A549 (cell line): ENCODE measurements around the gene APLP2. TPM values are rescaled to one million over a fixed set of nuclear protein-coding genes. Genes with fewer than 3 reads are reported as not detected.

Source experiments
- ATAC-seq, 2 experiments: fragments of 200-7000 bp in 1 of 2; fragments of >200 bp in 1 of 2; cut with Nextera tagmentation in 1 of 2; cut with Tn5 transposase in 1 of 2; 3 replicates each; pipeline versions ENCODE4 v1.8.0 to v1.9.1; 2018 to 2020; ENCODE audit warnings: mild to moderate bottlenecking in 1 of 2, moderate library complexity in 1 of 2
- CTCF ChIA-PET: fragments of 300-600 bp; sonication (Branson Sonifier 250); formaldehyde crosslinking; extraction: SDS; loops from one replicate; lab custom pipeline; 2021; ENCODE audit warnings: antibody characterized with exemption, inconsistent platforms; lab: Yijun Ruan, JAX
- POLR2A ChIA-PET: fragments of 350-600 bp; formaldehyde crosslinking; extraction: SDS; loops from one replicate; lab custom pipeline; 2021; ENCODE audit warnings: antibody characterized with exemption, inconsistent platforms; lab: Yijun Ruan, JAX
- DNase-seq, 2 experiments: peaks; one replicate each; pipeline versions ENCODE4 v3.0.0 to v3.0.0-alpha.2; 2011 to 2016; ENCODE audit warnings: low read depth in 1 of 2, low spot score in 1 of 2
- FAIRE-seq: peaks from 2 replicates; lab custom pipeline; 2011; peaks lifted over from hg19 to GRCh38; lab: Jason Lieb, UNC
- H3K27ac ChIP-seq, 2 experiments: fragments of >200 bp; sonication (Bioruptor Twin); formaldehyde crosslinking; 3 replicates each; pipeline ENCODE4 v1.5.1; 2016 to 2017
- H3K4me1 ChIP-seq: fragments of >200 bp; sonication (Bioruptor Twin); formaldehyde crosslinking; 3 replicates; pipeline ENCODE4 v1.6.1; 2016
- H3K4me2 ChIP-seq: fragments of >200 bp; sonication (Bioruptor Twin); formaldehyde crosslinking; 3 replicates; pipeline ENCODE4 v1.6.1; 2016
- H3K4me3 ChIP-seq: fragments of >200 bp; sonication (Bioruptor Twin); formaldehyde crosslinking; 3 replicates; pipeline ENCODE4 v1.5.1; 2016
- H3K9me3 ChIP-seq: fragments of >200 bp; sonication (Bioruptor Twin); formaldehyde crosslinking; 3 replicates; pipeline ENCODE4 v1.6.1; 2016
- CBX2 ChIP-seq: fragments of 200-600 bp; sonication (generic); IDR thresholded peaks from 2 replicates; pipeline ENCODE4 v1.6.1; 2016; ENCODE audit warnings: low read depth, mild to moderate bottlenecking, borderline replicate concordance
- CEBPB ChIP-seq, 2 experiments: fragments of >200 bp in 1 of 2; sonication (Bioruptor Twin) in 1 of 2; formaldehyde crosslinking in 1 of 2; IDR thresholded peaks; 2 replicates each; pipeline ENCODE4 v1.6.1; 2012 to 2016
- CHD4 ChIP-seq: fragments of 200-600 bp; sonication (generic); IDR thresholded peaks from 2 replicates; pipeline ENCODE4 v1.6.1; 2016; ENCODE audit warnings: antibody characterized with exemption, mild to moderate bottlenecking, borderline replicate concordance
- EP300 ChIP-seq, 2 experiments: fragments of >200 bp; sonication (Bioruptor Twin); formaldehyde crosslinking; IDR thresholded peaks; 2 replicates in 1 of 2; 3 replicates in 1 of 2; pipeline ENCODE4 v1.6.1; 2016 to 2017
- FOSB ChIP-seq: fragments of 250-450 bp; sonication (Bioruptor Pico); IDR thresholded peaks from 2 replicates; pipeline ENCODE4 v1.5.0; 2020; ENCODE audit warnings: mild to moderate bottlenecking, moderate library complexity
- FOSL2 ChIP-seq, 2 experiments: fragments of 450-650 bp in 1 of 2; fragments of >200 bp in 1 of 2; sonication (Bioruptor Twin) in 1 of 2; formaldehyde crosslinking; IDR thresholded peaks; 2 replicates each; pipeline versions ENCODE4 v1.5.0 to v1.6.1; 2016 to 2020; ENCODE audit warnings: mild to moderate bottlenecking in 1 of 2, moderate library complexity in 1 of 2
- FOXS1 ChIP-seq: fragments of 250-450 bp; sonication (Bioruptor Pico); IDR thresholded peaks from 2 replicates; pipeline ENCODE4 v1.5.0; 2020; ENCODE audit warnings: mild to moderate bottlenecking, moderate library complexity
- HDAC2 ChIP-seq: fragments of 200-600 bp; sonication (generic); IDR thresholded peaks from 2 replicates; pipeline ENCODE4 v1.6.1; 2016
- JUN ChIP-seq, 2 experiments: fragments of >200 bp; sonication (Bioruptor Twin); formaldehyde crosslinking; IDR thresholded peaks; 2 replicates in 1 of 2; 3 replicates in 1 of 2; pipeline ENCODE4 v1.6.1; 2016 to 2017
- KDM1A ChIP-seq: fragments of 200-600 bp; sonication (generic); IDR thresholded peaks from 2 replicates; pipeline ENCODE4 v1.6.1; 2016; ENCODE audit warnings: low read depth, mild to moderate bottlenecking
- KDM5A ChIP-seq: fragments of 200-600 bp; sonication (generic); IDR thresholded peaks from 2 replicates; pipeline ENCODE4 v1.6.1; 2016; ENCODE audit warnings: antibody characterized with exemption, mild to moderate bottlenecking
- MYC ChIP-seq: IDR thresholded peaks from 2 replicates; pipeline ENCODE4 v1.6.1; 2012; ENCODE audit warnings: mild to moderate bottlenecking, inconsistent platforms, low read length, improper control_type of control experiment, borderline replicate concordance
- POLR2AphosphoS2 ChIP-seq: conservative IDR thresholded peaks from 2 replicates; pipeline ENCODE4 v1.6.1; 2012; ENCODE audit warnings: low read length, improper control_type of control experiment, inconsistent platforms
- RAD21 ChIP-seq, 2 experiments: fragments of >200 bp in 1 of 2; sonication (Bioruptor Twin) in 1 of 2; formaldehyde crosslinking in 1 of 2; IDR thresholded peaks in 1 of 2; conservative IDR thresholded peaks in 1 of 2; 2 replicates in 1 of 2; 3 replicates in 1 of 2; pipeline ENCODE4 v1.6.1; 2012 to 2018; ENCODE audit warnings: inconsistent platforms in 1 of 2
- ZC3H11A ChIP-seq: fragments of 450-650 bp; IDR thresholded peaks from 2 replicates; pipeline ENCODE4 v1.6.1; 2014; ENCODE audit warnings: antibody characterized with exemption, mild to moderate bottlenecking
- WGBS: methylation state at CpG from one replicate; pipeline ENCODE4 v1.1.6; 2017; ENCODE audit errors: missing lambda C conversion rate; 5-methylcytosine and 5-hydroxymethylcytosine counted together
- polyA plus RNA-seq, 4 experiments: library from polyadenylated mRNA; depleted of rRNA in 3 of 4; stranded (reverse); fragments of >200 nt; fragmentation: RNase III in 1 of 4; extraction: RNeasy Plus Mini Kit Qiagen cat#74134 plus additional on column Dnase treatment in 1 of 4; gene quantifications; 2 replicates in 3 of 4; 3 replicates in 1 of 4; pipeline ENCODE4 v1.2.3, GENCODE V29; 2011 to 2017
- TF ChIP-seq, protein P1 (sequence below): fragments of 450-650 bp; IDR thresholded peaks from 2 replicates; pipeline ENCODE4 v1.6.1; 2014; ENCODE audit warnings: antibody characterized with exemption
- TF ChIP-seq, protein P2 (sequence below): fragments of 150-350 bp; IDR thresholded peaks from 2 replicates; pipeline ENCODE4 v1.6.1; 2014; ENCODE audit warnings: low read depth, mild to moderate bottlenecking, low read length
- TF ChIP-seq, protein P3 (sequence below): IDR thresholded peaks from 2 replicates; pipeline ENCODE4 v1.6.1; 2012; ENCODE audit warnings: low read depth, borderline replicate concordance
- TF ChIP-seq, protein P4 (sequence below): IDR thresholded peaks from 2 replicates; pipeline ENCODE4 v1.6.1; 2012
- TF ChIP-seq, protein P5 (sequence below): fragments of 200-600 bp; sonication (generic); IDR thresholded peaks from 2 replicates; pipeline ENCODE4 v1.6.1; 2016; ENCODE audit warnings: antibody characterized with exemption, mild to moderate bottlenecking, moderate library complexity
- TF ChIP-seq, protein P6 (sequence below): fragments of 250-450 bp; sonication (Bioruptor Pico); IDR thresholded peaks from 2 replicates; pipeline ENCODE4 v1.5.0; 2021; ENCODE audit warnings: mild to moderate bottlenecking, moderate library complexity, borderline replicate concordance

APLP2 gene
- polyA plus RNA-seq, 2 of the 4 experiments (the other 2 are of a cell fraction): 166 to 203 TPM

DNA sequence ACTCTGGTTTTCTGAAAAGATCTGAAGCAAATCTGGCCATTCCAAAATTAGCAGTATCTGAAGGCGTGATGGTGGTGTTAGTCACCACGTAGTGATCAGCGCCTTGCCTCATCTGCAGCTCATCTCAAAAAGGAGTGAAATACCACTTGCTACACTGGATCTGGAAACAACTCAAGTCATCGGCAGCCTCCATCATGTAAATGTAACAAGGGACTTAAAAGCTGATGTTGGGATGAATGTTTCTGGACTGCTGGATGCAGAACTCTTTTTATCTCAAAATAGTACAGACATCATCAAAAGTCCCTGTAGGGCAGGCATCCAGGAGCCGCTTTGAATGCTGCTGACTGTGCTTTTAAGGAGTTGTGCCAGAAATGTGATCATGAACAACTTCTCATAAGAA lies 14.1 kb upstream of the APLP2 start:
- POLR2A ChIA-PET: no interaction called here
- CTCF ChIA-PET: interaction anchor here (1.0 to 1.2 kb wide), 2 partner anchors 8 to 21 kb away, joined by 3 to 4 read pairs; no protein-coding TSS in a partner anchor
- no peaks in the 10 kb centered on the region; the same call in 2 of the 3 replicates for H3K9me3 ChIP-seq
- no peak for TF ChIP-seq ZC3H11A
- TF ChIP-seq MYC: no peak
- TF ChIP-seq RAD21 (conservative IDR thresholded peaks at IDR 0.05 in 1 of 2, IDR thresholded peaks at IDR 0.05 in 1 of 2): no peak
- no peak for TF ChIP-seq KDM1A
- no peak for TF ChIP-seq JUN (IDR thresholded peaks at IDR 0.05)
- TF ChIP-seq CEBPB (IDR thresholded peaks at IDR 0.05): no peak
- TF ChIP-seq, protein P1, sequence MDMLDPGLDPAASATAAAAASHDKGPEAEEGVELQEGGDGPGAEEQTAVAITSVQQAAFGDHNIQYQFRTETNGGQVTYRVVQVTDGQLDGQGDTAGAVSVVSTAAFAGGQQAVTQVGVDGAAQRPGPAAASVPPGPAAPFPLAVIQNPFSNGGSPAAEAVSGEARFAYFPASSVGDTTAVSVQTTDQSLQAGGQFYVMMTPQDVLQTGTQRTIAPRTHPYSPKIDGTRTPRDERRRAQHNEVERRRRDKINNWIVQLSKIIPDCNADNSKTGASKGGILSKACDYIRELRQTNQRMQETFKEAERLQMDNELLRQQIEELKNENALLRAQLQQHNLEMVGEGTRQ: no peak
- no peak for TF ChIP-seq FOSL2 (IDR thresholded peaks at IDR 0.05)
- TF ChIP-seq FOSL2 (CRISPR knock-in tag; IDR thresholded peaks at IDR 0.05): no peak
- TF ChIP-seq FOXS1: no peak
- no peak for TF ChIP-seq POLR2AphosphoS2
- TF ChIP-seq, protein P2, sequence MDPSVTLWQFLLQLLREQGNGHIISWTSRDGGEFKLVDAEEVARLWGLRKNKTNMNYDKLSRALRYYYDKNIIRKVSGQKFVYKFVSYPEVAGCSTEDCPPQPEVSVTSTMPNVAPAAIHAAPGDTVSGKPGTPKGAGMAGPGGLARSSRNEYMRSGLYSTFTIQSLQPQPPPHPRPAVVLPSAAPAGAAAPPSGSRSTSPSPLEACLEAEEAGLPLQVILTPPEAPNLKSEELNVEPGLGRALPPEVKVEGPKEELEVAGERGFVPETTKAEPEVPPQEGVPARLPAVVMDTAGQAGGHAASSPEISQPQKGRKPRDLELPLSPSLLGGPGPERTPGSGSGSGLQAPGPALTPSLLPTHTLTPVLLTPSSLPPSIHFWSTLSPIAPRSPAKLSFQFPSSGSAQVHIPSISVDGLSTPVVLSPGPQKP: no peak
- no peak for TF ChIP-seq HDAC2
- ATAC-seq (no peak), DNase-seq (no peak), FAIRE-seq (no peak)
- no peaks in the 10 kb centered on the region for H3K4me1 ChIP-seq
- WGBS: 48% methylated on average over 5 of the region's 5 CpGs
- H3K4me3 ChIP-seq: no peak overlapping the region
- no peak overlapping the region for H3K4me2 ChIP-seq
- no peak overlapping the region for H3K27ac ChIP-seq

DNA sequence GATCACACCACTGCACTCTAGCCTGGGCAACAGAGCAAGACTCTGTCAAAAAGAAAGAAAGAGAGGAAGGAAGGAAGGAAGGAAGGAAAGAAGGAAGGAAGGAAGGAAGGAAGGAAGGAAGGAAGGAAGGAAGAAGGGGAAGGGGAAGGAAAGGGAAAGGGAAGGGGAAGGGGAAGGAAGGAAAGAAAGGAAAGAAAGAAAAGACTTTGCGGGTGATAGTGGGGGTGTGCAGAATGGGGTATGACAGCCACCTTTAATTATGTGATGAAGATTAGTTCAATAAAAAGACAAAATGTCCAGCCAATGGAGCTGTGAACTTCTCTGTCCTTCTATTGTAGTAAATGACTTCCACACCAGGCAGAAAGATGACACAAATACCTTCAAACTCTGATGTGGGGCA lies 8.7 kb upstream of the APLP2 start:
- WGBS: 100% methylated on average over 1 of the region's 1 CpG
- TF ChIP-seq CHD4 (no peak), KDM5A (no peak), EP300 (IDR thresholded peaks at IDR 0.05) (no peak), HDAC2 (no peak), FOSB (CRISPR knock-in tag) (no peak), CEBPB (IDR thresholded peaks at IDR 0.05) (no peak), CBX2 (no peak)
- TF ChIP-seq, protein P3, sequence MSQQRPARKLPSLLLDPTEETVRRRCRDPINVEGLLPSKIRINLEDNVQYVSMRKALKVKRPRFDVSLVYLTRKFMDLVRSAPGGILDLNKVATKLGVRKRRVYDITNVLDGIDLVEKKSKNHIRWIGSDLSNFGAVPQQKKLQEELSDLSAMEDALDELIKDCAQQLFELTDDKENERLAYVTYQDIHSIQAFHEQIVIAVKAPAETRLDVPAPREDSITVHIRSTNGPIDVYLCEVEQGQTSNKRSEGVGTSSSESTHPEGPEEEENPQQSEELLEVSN: no peak
- TF ChIP-seq, protein P4, sequence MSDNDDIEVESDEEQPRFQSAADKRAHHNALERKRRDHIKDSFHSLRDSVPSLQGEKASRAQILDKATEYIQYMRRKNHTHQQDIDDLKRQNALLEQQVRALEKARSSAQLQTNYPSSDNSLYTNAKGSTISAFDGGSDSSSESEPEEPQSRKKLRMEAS: no peak
- TF ChIP-seq, protein P5, sequence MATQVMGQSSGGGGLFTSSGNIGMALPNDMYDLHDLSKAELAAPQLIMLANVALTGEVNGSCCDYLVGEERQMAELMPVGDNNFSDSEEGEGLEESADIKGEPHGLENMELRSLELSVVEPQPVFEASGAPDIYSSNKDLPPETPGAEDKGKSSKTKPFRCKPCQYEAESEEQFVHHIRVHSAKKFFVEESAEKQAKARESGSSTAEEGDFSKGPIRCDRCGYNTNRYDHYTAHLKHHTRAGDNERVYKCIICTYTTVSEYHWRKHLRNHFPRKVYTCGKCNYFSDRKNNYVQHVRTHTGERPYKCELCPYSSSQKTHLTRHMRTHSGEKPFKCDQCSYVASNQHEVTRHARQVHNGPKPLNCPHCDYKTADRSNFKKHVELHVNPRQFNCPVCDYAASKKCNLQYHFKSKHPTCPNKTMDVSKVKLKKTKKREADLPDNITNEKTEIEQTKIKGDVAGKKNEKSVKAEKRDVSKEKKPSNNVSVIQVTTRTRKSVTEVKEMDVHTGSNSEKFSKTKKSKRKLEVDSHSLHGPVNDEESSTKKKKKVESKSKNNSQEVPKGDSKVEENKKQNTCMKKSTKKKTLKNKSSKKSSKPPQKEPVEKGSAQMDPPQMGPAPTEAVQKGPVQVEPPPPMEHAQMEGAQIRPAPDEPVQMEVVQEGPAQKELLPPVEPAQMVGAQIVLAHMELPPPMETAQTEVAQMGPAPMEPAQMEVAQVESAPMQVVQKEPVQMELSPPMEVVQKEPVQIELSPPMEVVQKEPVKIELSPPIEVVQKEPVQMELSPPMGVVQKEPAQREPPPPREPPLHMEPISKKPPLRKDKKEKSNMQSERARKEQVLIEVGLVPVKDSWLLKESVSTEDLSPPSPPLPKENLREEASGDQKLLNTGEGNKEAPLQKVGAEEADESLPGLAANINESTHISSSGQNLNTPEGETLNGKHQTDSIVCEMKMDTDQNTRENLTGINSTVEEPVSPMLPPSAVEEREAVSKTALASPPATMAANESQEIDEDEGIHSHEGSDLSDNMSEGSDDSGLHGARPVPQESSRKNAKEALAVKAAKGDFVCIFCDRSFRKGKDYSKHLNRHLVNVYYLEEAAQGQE: no peak
- TF ChIP-seq, protein P6, sequence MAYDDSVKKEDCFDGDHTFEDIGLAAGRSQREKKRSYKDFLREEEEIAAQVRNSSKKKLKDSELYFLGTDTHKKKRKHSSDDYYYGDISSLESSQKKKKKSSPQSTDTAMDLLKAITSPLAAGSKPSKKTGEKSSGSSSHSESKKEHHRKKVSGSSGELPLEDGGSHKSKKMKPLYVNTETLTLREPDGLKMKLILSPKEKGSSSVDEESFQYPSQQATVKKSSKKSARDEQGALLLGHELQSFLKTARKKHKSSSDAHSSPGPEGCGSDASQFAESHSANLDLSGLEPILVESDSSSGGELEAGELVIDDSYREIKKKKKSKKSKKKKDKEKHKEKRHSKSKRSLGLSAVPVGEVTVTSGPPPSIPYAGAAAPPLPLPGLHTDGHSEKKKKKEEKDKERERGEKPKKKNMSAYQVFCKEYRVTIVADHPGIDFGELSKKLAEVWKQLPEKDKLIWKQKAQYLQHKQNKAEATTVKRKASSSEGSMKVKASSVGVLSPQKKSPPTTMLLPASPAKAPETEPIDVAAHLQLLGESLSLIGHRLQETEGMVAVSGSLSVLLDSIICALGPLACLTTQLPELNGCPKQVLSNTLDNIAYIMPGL (CRISPR knock-in tag): no peak
- TF ChIP-seq, all 56 proteins: peak for 0
- CTCF ChIA-PET: no interaction called here
- no peak for FAIRE-seq
- no peak overlapping the region for H3K4me2 ChIP-seq
- no peak overlapping the region for H3K27ac ChIP-seq
- POLR2A ChIA-PET: no interaction called here
- ATAC-seq: no peak
- H3K4me1 ChIP-seq: no peaks in the 10 kb centered on the region
- no peaks in the 10 kb centered on the region for H3K9me3 ChIP-seq
- no peak overlapping the region for H3K4me3 ChIP-seq
- DNase-seq: no peak
